Uterus (tissue), 2 donors: Measurements from ENCODE around the gene SCD5.

Source experiments
- POLR2A ChIP-seq, 2 donors: fragments of 450-650 bp; IDR thresholded peaks; one replicate each; pipeline ENCODE4 v1.6.1; 2016; ENCODE audit warnings: antibody characterized with exemption in 2 of 2, mild to moderate bottlenecking in 1 of 2, moderate library complexity in 1 of 2
- TF ChIP-seq, protein P1 (sequence below), 4 experiments: fragments of 200-600 bp in 2 of 4; fragments of 450-650 bp in 2 of 4; sonication (generic) in 2 of 4; IDR thresholded peaks; one replicate each; pipeline ENCODE4 v1.5.1; 2016 to 2019; ENCODE audit warnings: antibody characterized with exemption in 4 of 4, mild to moderate bottlenecking in 2 of 4, moderate library complexity in 1 of 4

DNA sequence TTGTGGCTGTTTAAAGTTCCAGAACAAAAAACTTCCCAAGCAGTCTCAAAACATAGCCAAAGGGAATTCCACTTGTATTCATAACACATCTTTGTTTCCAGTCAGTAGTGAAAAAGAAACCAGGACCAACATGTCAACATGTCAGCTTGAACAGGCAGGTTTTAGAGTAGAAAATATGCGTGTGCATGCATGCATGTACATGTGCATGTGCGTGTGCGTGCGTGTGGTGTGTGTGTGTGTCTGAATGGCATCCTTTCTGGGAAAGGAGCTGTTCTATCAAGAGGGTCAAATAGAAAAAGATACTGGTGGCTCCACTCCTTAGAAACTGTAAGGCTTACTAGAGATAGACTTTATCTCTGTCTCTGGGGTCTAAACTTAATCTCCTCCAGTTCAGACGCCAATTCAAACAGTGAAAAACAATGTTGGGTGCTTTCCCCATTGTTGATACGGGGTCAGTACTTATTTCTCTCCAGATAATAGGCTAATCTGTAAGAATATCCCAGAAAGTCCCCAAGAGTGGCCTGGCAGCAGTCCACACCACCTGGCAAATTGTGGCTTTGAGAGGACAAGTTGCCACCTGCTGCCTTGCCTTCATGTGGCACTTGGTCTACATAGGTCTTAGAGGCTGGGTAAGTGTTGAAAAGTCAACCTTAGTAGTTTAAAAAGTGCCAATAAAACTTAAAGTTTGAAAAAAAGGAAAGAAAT is 110.4 kb downstream of the SCD5 start:
- TF ChIP-seq, protein P1, sequence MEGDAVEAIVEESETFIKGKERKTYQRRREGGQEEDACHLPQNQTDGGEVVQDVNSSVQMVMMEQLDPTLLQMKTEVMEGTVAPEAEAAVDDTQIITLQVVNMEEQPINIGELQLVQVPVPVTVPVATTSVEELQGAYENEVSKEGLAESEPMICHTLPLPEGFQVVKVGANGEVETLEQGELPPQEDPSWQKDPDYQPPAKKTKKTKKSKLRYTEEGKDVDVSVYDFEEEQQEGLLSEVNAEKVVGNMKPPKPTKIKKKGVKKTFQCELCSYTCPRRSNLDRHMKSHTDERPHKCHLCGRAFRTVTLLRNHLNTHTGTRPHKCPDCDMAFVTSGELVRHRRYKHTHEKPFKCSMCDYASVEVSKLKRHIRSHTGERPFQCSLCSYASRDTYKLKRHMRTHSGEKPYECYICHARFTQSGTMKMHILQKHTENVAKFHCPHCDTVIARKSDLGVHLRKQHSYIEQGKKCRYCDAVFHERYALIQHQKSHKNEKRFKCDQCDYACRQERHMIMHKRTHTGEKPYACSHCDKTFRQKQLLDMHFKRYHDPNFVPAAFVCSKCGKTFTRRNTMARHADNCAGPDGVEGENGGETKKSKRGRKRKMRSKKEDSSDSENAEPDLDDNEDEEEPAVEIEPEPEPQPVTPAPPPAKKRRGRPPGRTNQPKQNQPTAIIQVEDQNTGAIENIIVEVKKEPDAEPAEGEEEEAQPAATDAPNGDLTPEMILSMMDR (IDR thresholded peaks at IDR 0.05), result no peak
- TF ChIP-seq POLR2A (IDR thresholded peaks at IDR 0.05), result no peak
